ENCODE results near the gene C16orf90. TPM values are rescaled to one million over a fixed set of nuclear protein-coding genes. Genes with fewer than 3 reads are reported as not detected.

The C16orf90 gene
- total RNA-seq, 1 experiment from 2014 or later, result not detected

- no peak for DNase-seq
- Histone ChIP-seq H2AFZ (ENCODE audit: low read length) (no peak overlapping the region), H3K79me2 (ENCODE audit: low read length) (no peaks in the 10 kb centered on the region), H3K27me3 (ENCODE audit: low read length) (no peaks in the 10 kb centered on the region), H4K20me1 (ENCODE audit: low read length) (no peaks in the 10 kb centered on the region), H3K4me3 (ENCODE audit: low read length) (no peak overlapping the region), H3F3A (ENCODE audit: low read length, unreplicated experiment) (no peaks in the 10 kb centered on the region), H3K9ac (ENCODE audit: low read length) (no peak overlapping the region), H3K4me2 (ENCODE audit: low read length) (no peak overlapping the region), H3K4me1 (ENCODE audit: insufficient read depth, low read length) (peaks cover 11% of the 10 kb centered on the region), H3K9me3 (ENCODE audit: low read length) (no peaks in the 10 kb centered on the region), H3K9me2 (replicated peaks; ENCODE audit: low read length) (no peaks in the 10 kb centered on the region), H3K27ac (ENCODE audit: low read length) (no peak overlapping the region), H3K36me3 (ENCODE audit: low read depth, low read length) (no peaks in the 10 kb centered on the region; the same call in 1 of the 2 replicates)
- BruUV-seq (replicated peaks), result no TSS peak
- POLR2A ChIA-PET (ENCODE audit: unreplicated experiment), result interaction anchor here (0.6 kb wide), 1 partner anchor 211 kb away, joined by 4 read pairs; no protein-coding TSS in a partner anchor
- intact Hi-C loops (cut with micrococcal nuclease), result no loop called here
- no peak for ATAC-seq
- TF ChIP-seq EZH2phosphoT487 (IDR thresholded peaks at IDR 0.05; ENCODE audit: borderline replicate concordance, low read length) (no peak), CTCF (conservative IDR thresholded peaks at IDR 0.05; ENCODE audit: low read depth, low read length) (no peak), EZH2 (IDR thresholded peaks at IDR 0.05; ENCODE audit: low read length, unreplicated experiment) (no peak)
- CTCF ChIA-PET, result no interaction called here
Observed at GRCh38 chr16:3520841-3521240, 25.6 kb upstream of the C16orf90 start.

GRCh38 chr16:3520413-3520812 lies 25.1 kb upstream of the C16orf90 start:
- H3K9ac ChIP-seq (ENCODE audit: low read length), result no peak overlapping the region
- H4K20me1 ChIP-seq (ENCODE audit: low read length), result no peaks in the 10 kb centered on the region
- intact Hi-C loops (cut with micrococcal nuclease), result no loop called here

More at GRCh38 chr16:3520413-3520812, 25.1 kb upstream of the C16orf90 start:
- ATAC-seq (no peak), DNase-seq (no peak)
- Histone ChIP-seq H3K27ac (ENCODE audit: low read length) (peak overlapping the region; percentile 11; the same call in 1 of the 2 replicates), H3K79me2 (ENCODE audit: low read length) (no peaks in the 10 kb centered on the region), H2AFZ (ENCODE audit: low read length) (no peak overlapping the region), H3K9me2 (replicated peaks; ENCODE audit: low read length) (no peaks in the 10 kb centered on the region), H3K27me3 (ENCODE audit: low read length) (no peaks in the 10 kb centered on the region), H3K9me3 (ENCODE audit: low read length) (no peaks in the 10 kb centered on the region), H3K4me3 (ENCODE audit: low read length) (no peak overlapping the region), H3K4me2 (ENCODE audit: low read length) (no peak overlapping the region), H3K4me1 (ENCODE audit: insufficient read depth, low read length) (peaks cover 11% of the 10 kb centered on the region), H3F3A (ENCODE audit: low read length, unreplicated experiment) (no peaks in the 10 kb centered on the region), H3K36me3 (ENCODE audit: low read depth, low read length) (no peaks in the 10 kb centered on the region; the same call in 1 of the 2 replicates)
- TF ChIP-seq CTCF (conservative IDR thresholded peaks at IDR 0.05; ENCODE audit: low read depth, low read length), result no peak
- TF ChIP-seq EZH2phosphoT487 (IDR thresholded peaks at IDR 0.05; ENCODE audit: borderline replicate concordance, low read length), result no peak
- TF ChIP-seq EZH2 (IDR thresholded peaks at IDR 0.05; ENCODE audit: low read length, unreplicated experiment), result no peak
- ChIA-PET CTCF (no interaction called here), POLR2A (ENCODE audit: unreplicated experiment) (no interaction called here)
- BruUV-seq (replicated peaks), result no TSS peak

Data from PC-3 (cell line).